GM12865 (cell line): Measurements from ENCODE around the gene FGGY.

Experiments used
- DNase-seq: peaks from one replicate; pipeline ENCODE4 v3.0.0; 2010; ENCODE audit warnings: low read depth
- H3K4me3 ChIP-seq: 2 replicates; pipeline ENCODE4 v1.5.1; 2011; ENCODE audit warnings: mild to moderate bottlenecking, low read depth, low read length, control low read depth
- TF ChIP-seq, protein P1 (sequence below): IDR thresholded peaks from 2 replicates; pipeline ENCODE4 v1.5.1; 2011; ENCODE audit warnings: low read length, control low read depth, low read depth, inconsistent platforms; ENCODE audit not compliant: insufficient read depth; ENCODE audit errors: missing control alignments

The FGGY gene

GRCh38 chr1:59805554-59805953 is 508.7 kb downstream of the FGGY start:
- TF ChIP-seq, protein P1, sequence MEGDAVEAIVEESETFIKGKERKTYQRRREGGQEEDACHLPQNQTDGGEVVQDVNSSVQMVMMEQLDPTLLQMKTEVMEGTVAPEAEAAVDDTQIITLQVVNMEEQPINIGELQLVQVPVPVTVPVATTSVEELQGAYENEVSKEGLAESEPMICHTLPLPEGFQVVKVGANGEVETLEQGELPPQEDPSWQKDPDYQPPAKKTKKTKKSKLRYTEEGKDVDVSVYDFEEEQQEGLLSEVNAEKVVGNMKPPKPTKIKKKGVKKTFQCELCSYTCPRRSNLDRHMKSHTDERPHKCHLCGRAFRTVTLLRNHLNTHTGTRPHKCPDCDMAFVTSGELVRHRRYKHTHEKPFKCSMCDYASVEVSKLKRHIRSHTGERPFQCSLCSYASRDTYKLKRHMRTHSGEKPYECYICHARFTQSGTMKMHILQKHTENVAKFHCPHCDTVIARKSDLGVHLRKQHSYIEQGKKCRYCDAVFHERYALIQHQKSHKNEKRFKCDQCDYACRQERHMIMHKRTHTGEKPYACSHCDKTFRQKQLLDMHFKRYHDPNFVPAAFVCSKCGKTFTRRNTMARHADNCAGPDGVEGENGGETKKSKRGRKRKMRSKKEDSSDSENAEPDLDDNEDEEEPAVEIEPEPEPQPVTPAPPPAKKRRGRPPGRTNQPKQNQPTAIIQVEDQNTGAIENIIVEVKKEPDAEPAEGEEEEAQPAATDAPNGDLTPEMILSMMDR = no peak

More at GRCh38 chr1:59805554-59805953, 508.7 kb downstream of the FGGY start:
- H3K4me3 ChIP-seq = no peak overlapping the region
- no peak for DNase-seq
